ENCODE data around the gene ADCY10. TPM values are rescaled to one million over a fixed set of nuclear protein-coding genes. Genes with fewer than 3 reads are reported as not detected.

Gene ADCY10
- total RNA-seq, 2 donors from 2014 or later, result 0.35 TPM; not detected in 1

GRCh38 chr1:167772436-167772835 is 141.5 kb downstream of the ADCY10 start:
- Histone ChIP-seq H3K27ac (no peak overlapping the region), H3K36me3 (peaks cover 29% of the 10 kb centered on the region), H3K4me1 (no peaks in the 10 kb centered on the region), H3K27me3 (no peaks in the 10 kb centered on the region), H3K4me3 (no peak overlapping the region), H3K9me3 (no peaks in the 10 kb centered on the region)
- no peak for TF ChIP-seq CTCF (IDR thresholded peaks at IDR 0.05)
- no peak for DNase-seq (ENCODE audit: low spot score)

- Histone ChIP-seq H3K4me1 (no peaks in the 10 kb centered on the region), H3K9me3 (no peaks in the 10 kb centered on the region), H3K27me3 (no peaks in the 10 kb centered on the region), H3K36me3 (peaks cover 31% of the 10 kb centered on the region), H3K27ac (no peak overlapping the region), H3K4me3 (no peak overlapping the region)
- DNase-seq (ENCODE audit: low spot score), result no peak
- no peak for TF ChIP-seq CTCF (IDR thresholded peaks at IDR 0.05)
Observed at GRCh38 chr1:167770127-167770526, 143.8 kb downstream of the ADCY10 start.

- Histone ChIP-seq H3K4me1 (no peaks in the 10 kb centered on the region), H3K27me3 (no peaks in the 10 kb centered on the region), H3K27ac (no peak overlapping the region), H3K9me3 (no peaks in the 10 kb centered on the region), H3K36me3 (peaks cover 31% of the 10 kb centered on the region), H3K4me3 (no peak overlapping the region)
- DNase-seq (ENCODE audit: low spot score), result no peak
- no peak for TF ChIP-seq CTCF (IDR thresholded peaks at IDR 0.05)
Observed at GRCh38 chr1:167767761-167768160, 146.2 kb downstream of the ADCY10 start.

- H3K4me3 ChIP-seq, result no peak overlapping the region
- no peaks in the 10 kb centered on the region for H3K9me3 ChIP-seq
- H3K27me3 ChIP-seq, result no peaks in the 10 kb centered on the region
- DNase-seq (ENCODE audit: low spot score), result no peak
- TF ChIP-seq CTCF (IDR thresholded peaks at IDR 0.05), result no peak
- no peaks in the 10 kb centered on the region for H3K4me1 ChIP-seq
- no peak overlapping the region for H3K27ac ChIP-seq
- peaks cover 27% of the 10 kb centered on the region for H3K36me3 ChIP-seq
Observed at GRCh38 chr1:167766538-167766937, 147.4 kb downstream of the ADCY10 start.

- Histone ChIP-seq H3K27me3 (no peaks in the 10 kb centered on the region), H3K4me1 (no peaks in the 10 kb centered on the region), H3K9me3 (no peaks in the 10 kb centered on the region), H3K4me3 (no peak overlapping the region), H3K27ac (no peak overlapping the region), H3K36me3 (peaks cover 26% of the 10 kb centered on the region)
- no peak for TF ChIP-seq CTCF (IDR thresholded peaks at IDR 0.05)
- no peak for DNase-seq (ENCODE audit: low spot score)
Observed at GRCh38 chr1:167765496-167765895, 148.4 kb downstream of the ADCY10 start.

All from right atrium auricular region (tissue), 2 donors.